Stimulated activated CD8-positive, alpha-beta memory T cell treated with anti-CD3 and anti-CD28 coated beads, Interleukin-12 subunit alpha, Interleukin-12 subunit beta, amount 100 ng/mL, for 4 hours (primary cell): ENCODE results near the gene RIOK2.
"Not testable (repeated sequence)": the region's sequence is repeated elsewhere in the genome, so short reads cannot be mapped to it uniquely, and the experiment has no call there.

Experiments used
- DNase-seq: peaks from one replicate; pipeline ENCODE4 v3.0.0-alpha.2; 2020; ENCODE audit warnings: low read depth

Gene RIOK2

GRCh38 chr5:97167435-97167834 lies 15.6 kb downstream of the RIOK2 start:
- DNase-seq, result no peak

- no peak for DNase-seq
These were observed 17.3 kb downstream of the RIOK2 start for GRCh38 chr5:97165726-97166125.

GRCh38 chr5:97164846-97165245 lies 18.2 kb downstream of the RIOK2 start:
- no peak for DNase-seq

GRCh38 chr5:97163790-97164285 lies 19.2 kb downstream of the RIOK2 start:
- DNase-seq, result no peak

GRCh38 chr5:97163360-97163764 lies 19.7 kb downstream of the RIOK2 start:
- DNase-seq, result no peak

DNA sequence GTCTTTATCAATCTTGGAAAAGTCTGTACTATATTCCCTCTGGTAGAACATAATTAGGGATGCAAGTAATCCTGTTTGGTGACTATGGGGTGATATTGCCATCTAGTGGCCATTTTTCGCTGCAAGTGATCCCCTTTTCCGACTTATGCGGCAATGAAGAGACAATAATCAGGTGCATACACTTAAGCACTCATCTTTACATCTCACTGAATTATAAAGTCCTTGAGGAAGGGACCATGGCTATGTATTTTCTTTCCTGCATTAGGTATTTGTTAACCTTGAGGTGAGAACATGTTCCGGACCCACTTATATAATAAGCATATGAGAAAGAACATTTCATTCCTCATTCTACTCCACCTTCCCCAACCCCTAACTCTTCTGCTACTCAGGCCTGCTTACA lies 21.0 kb downstream of the RIOK2 start:
- DNase-seq, result no peak

DNA sequence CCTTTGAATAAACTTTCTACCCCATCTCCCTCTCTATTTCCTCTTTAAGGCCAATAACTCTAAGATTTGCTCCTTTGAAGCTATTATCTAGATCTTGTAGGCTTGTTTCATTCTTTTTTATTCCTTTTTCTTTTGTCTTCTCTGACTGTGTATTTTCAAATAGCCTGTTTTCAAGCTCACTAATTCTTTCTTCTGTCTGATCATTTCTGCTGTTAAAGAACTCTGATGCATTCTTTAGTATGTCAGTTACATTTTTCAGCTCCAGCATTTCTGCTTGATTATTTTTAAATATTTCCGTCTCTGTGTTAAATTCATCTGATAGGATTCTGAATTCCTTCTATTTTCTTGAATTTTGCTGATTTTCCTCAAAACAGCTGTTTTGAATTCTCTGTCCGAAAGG lies 25.4 kb downstream of the RIOK2 start:
- DNase-seq, result no peak

GRCh38 chr5:97151370-97151769 lies 31.7 kb downstream of the RIOK2 start:
- DNase-seq, result no peak

DNA sequence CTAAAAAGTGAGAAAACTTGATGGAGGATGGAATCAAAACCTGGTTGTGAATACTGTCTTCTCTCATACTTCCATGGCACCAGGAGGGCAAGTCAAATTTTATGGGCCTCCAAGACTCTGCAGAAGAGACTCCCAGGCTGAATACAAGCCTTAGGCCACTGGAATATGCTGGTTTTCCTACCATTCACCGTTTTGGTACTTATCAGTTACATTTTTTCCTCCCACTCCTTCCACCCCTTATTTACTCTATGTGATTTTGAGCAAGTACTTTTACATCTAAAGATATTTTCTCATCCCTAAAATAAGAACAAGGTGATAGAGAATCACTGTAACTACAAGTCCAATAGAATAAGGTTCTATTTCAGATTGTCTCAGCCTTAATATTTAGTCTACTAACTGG lies 32.6 kb downstream of the RIOK2 start:
- no peak for DNase-seq

- DNase-seq, result no peak
These were observed 33.3 kb downstream of the RIOK2 start for GRCh38 chr5:97149709-97150108.

DNA sequence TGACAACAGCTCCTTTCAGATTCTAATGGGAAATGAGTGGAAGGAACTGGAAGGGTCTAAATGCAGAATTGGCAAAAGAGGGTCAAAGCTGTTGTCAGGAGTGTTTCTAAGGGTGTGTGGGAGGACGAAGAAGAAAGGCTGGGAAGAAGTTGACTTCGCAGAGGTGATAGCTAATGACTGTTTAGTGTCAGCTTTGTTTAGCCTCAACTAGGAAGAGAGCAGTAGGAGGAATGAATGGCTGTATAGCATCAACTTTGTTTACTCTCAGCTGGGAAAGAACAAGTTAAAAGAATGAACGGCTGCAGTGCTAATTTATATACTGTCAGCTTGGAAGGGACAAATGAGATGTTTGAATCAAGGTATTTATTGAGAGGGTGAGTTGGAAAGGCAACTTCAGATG lies 34.8 kb downstream of the RIOK2 start:
- DNase-seq, result no peak

- no peak for DNase-seq
These were observed 39.3 kb downstream of the RIOK2 start for GRCh38 chr5:97143704-97144103.

- no peak for DNase-seq
These were observed 40.4 kb downstream of the RIOK2 start, which contains the start of gene LIX1 for GRCh38 chr5:97142521-97143254. LIX1 (minus strand) TSS chr5:97142611; CDS start chr5:97142576, 35 bp downstream.

DNA sequence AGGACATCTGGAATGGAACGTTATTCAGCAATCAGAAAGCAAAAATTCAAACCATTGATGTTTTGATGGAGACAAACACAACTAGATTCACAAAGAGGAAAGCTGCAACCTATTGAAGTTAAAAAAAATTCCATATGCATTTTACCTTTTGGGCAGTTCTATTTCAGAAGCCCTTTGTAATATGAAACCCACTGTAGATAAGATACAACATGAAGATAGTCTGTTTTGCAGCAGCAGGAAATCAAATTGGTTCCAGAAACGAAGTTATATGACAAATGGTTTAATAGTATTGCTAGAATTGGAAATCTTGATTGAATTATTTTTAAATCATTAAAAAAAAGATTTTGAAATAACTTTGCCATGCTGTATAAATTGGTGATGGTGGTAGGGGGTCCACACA lies 41.5 kb downstream of the RIOK2 start:
- DNase-seq, result no peak

DNA sequence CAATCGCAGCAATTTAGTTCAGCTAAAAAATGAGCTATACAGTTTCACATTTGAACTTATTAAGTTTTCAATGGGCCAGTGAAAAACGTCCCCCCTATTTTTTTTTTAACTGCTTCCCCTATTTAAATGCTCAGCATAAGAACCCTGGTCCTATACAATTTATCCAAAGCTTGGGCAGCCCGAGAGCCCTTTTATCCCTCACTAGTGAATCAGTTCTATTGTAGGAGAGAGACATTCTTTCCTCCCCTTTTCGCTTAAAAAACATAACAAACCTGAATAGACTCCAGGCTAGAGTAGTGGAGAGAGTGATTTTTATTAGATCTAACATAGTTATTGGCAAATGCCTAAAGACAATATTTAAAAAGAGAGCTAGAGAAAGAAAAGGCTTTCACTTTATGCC lies 42.0 kb downstream of the RIOK2 start:
- DNase-seq, result no peak

DNA sequence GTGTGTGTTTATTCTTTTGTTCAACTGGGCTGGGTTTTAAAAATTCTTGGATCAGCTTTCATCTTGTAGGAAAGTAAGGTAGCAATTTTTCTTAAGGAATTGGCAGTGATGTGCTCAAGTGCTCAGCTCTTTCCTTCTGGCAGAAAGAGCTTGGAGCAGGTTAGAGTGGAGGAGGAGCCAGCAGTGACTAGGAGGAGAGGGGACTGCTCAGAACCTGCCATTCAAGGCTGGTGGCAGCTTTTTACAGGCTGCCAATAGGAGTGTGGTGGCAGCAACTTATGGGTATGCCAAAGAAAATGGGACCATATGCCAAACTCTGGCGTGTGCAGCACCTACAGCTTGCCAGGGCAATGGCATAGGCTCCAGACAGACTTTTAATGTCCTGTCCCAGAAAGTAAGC lies 42.8 kb downstream of the RIOK2 start:
- not testable (repeated sequence) for DNase-seq

DNA sequence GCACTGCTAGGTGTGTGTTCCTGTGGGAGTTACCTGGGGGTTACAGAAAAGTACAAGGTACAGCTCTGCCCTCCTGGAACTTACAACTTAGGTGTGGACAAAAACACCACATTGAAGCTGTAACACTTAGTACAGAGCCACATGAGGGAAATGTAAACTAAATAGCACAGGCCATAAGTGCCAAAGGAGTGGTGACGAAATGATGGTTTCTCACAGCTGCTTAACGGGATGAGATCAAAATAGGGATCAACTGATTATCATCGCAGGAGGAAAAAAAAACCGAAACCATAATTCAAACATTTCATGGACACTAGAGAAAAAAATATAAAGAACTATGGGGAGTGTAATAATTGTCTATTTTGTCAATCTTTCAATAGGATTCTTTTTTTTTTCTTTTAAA lies 46.6 kb downstream of the RIOK2 start:
- no peak for DNase-seq

DNA sequence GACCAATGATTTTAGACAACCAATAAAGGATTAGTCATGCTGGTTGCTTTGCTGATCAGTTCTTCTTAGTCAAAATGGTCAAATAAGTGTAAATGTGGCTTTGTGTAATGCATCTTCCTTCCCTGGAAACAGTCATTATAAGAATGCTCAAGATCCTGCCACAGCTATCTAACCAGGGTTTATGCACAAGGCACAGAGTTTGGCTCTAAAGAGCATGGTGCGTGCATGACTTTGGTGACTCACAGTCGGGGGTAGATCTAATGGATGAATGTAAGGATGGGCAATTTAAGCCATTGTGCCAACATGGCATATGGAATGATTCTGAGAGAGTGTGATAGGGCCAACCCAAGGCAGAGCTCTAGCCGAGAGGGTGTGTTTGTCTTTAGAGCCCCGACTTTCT lies 47.2 kb downstream of the RIOK2 start:
- DNase-seq, result no peak

GRCh38 chr5:97134634-97135033 lies 48.4 kb downstream of the RIOK2 start:
- no peak for DNase-seq

- DNase-seq, result no peak
These were observed 49.9 kb downstream of the RIOK2 start for GRCh38 chr5:97133101-97133500.

DNA sequence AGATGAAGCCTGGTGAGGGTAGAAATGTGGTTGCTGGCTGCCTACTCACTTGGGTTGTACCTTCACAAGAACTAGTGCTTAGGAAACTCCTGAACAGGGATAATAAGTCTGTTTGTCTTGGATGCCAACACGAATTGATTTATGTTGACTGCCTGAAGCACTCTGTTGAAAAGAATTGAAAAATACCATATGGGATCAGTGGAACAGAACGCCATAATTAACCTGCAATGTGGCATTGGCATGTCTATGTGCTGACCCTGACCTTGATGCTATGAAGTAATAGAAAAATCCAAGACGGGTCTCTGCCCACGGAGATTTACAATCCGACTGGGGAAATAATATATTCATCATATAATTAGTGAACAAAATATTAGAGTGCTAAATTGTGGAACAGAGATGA lies 51.1 kb downstream of the RIOK2 start:
- no peak for DNase-seq

DNA sequence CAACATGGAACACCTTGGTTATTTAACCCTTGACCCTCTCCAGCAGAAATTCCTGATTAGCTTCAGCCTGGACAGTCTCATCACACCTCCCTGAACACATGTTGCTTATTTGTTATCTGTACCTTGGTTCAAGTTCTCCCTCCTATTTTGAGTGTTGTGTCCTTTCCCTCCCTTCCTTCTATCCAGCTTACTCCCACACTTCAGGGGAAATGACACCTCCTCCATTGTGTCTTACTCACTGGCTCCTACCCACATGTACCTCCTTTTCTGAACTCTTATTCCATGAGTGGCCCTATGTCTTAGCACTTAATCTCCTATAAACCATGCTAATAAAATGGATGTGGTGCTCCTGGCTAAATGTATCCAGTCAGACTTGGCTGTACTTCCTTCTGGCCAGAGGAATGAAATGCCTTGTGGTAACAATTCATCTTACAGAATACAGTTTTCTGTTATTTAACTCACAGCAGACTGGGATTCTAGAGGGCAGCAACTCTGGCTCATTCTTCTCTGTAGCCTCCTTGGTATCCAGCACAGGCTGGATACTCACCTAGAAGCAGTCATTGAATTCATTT lies 51.8 kb downstream of the RIOK2 start:
- no peak for DNase-seq

- DNase-seq, result no peak
These were observed 55.3 kb downstream of the RIOK2 start for GRCh38 chr5:97127727-97128126.

DNA sequence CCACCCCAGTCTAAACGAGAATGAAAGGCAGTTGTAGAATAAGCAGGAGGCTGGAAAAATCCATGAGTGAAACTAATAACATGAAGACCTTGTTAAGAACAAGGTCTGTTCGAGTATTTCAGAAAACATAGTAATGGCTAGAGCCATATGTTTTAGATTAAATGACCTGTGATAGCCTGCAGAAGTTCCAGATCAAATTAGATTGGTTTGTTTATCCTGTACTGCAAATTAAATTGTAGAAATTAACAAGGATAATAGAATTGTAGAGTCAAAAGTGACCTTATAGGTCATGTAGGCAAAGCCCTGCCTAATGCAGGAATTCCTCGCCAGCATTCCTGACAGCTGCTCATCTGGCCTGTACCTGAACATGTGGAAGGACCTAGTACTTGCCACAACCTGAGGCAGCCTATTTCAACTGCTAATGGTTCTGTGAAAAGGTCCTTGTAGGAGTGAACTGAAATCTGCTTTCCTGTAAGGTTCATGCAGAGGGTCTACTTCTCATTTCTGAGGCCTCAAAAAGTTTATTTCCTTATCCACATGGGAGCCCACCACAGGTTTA lies 57.8 kb downstream of the RIOK2 start:
- DNase-seq, result no peak
